DOHH2 (cell line): ENCODE data around the gene IL1RL2.

Source experiments
- EZH2phosphoT487 ChIP-seq: fragments of 200-600 bp; sonication (generic); IDR thresholded peaks from 2 replicates; pipeline ENCODE4 v1.6.1; 2017; ENCODE audit warnings: borderline replicate concordance, mild to moderate bottlenecking, antibody characterized with exemption, low read length, moderate library complexity, mixed read lengths
- TF ChIP-seq, protein P1 (sequence below): fragments of 200-600 bp; sonication (generic); IDR thresholded peaks from one replicate; pipeline ENCODE4 v1.5.1; 2014; ENCODE audit warnings: antibody characterized with exemption, mild to moderate bottlenecking, low read depth, low read length; ENCODE audit not compliant: poor library complexity, severe bottlenecking

DNA sequence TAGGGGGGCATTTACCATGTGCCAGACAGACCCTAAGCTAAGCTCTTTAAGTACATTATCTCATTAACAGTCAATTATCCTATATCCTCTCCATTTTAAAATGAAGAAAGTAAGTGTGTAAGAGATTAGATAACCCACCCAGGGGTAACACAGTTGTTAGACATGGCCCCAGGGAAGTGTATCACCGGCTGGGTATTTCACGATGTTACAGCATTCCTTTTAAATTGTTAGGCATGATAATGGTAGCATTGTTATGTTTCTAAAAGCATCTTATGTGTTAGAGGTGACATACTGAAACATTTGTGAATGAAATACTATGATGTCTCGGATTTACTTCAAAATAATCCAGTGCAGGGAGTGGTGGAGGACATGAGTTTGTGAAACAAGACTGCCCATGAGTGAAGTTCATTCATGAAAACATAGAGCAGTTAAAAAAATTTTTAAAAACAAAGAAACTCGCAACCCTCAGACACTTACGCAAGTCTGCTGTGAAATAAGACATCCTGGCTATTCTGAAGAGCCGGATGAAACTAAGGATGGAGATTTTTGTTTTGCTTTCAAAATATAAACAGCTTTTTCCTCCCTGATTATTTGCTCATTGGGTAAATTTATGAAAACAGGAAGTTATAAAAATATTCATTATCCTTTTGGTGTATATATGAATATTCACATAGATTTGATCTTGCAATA is 54.9 kb downstream of the IL1RL2 start:
- TF ChIP-seq, protein P1, sequence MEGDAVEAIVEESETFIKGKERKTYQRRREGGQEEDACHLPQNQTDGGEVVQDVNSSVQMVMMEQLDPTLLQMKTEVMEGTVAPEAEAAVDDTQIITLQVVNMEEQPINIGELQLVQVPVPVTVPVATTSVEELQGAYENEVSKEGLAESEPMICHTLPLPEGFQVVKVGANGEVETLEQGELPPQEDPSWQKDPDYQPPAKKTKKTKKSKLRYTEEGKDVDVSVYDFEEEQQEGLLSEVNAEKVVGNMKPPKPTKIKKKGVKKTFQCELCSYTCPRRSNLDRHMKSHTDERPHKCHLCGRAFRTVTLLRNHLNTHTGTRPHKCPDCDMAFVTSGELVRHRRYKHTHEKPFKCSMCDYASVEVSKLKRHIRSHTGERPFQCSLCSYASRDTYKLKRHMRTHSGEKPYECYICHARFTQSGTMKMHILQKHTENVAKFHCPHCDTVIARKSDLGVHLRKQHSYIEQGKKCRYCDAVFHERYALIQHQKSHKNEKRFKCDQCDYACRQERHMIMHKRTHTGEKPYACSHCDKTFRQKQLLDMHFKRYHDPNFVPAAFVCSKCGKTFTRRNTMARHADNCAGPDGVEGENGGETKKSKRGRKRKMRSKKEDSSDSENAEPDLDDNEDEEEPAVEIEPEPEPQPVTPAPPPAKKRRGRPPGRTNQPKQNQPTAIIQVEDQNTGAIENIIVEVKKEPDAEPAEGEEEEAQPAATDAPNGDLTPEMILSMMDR = no peak
- no peak for TF ChIP-seq EZH2phosphoT487
